HG03354 (cell line): Measurements from ENCODE around the gene MSANTD3.
"Not testable (repeated sequence)": the region's sequence is repeated elsewhere in the genome, so short reads cannot be mapped to it uniquely, and the experiment has no call there.

ENCODE experiments used
- ATAC-seq: cut with Tn5 transposase; IDR thresholded peaks from one replicate; pipeline ENCODE4 v1.9.1; 2021; ENCODE audit warnings: mild to moderate bottlenecking; ENCODE audit not compliant: unreplicated experiment, poor library complexity, severe bottlenecking

MSANTD3 gene, protein sequence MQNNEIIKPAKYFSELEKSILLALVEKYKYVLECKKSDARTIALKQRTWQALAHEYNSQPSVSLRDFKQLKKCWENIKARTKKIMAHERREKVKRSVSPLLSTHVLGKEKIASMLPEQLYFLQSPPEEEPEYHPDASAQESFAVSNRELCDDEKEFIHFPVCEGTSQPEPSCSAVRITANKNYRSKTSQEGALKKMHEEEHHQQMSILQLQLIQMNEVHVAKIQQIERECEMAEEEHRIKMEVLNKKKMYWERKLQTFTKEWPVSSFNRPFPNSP

DNA sequence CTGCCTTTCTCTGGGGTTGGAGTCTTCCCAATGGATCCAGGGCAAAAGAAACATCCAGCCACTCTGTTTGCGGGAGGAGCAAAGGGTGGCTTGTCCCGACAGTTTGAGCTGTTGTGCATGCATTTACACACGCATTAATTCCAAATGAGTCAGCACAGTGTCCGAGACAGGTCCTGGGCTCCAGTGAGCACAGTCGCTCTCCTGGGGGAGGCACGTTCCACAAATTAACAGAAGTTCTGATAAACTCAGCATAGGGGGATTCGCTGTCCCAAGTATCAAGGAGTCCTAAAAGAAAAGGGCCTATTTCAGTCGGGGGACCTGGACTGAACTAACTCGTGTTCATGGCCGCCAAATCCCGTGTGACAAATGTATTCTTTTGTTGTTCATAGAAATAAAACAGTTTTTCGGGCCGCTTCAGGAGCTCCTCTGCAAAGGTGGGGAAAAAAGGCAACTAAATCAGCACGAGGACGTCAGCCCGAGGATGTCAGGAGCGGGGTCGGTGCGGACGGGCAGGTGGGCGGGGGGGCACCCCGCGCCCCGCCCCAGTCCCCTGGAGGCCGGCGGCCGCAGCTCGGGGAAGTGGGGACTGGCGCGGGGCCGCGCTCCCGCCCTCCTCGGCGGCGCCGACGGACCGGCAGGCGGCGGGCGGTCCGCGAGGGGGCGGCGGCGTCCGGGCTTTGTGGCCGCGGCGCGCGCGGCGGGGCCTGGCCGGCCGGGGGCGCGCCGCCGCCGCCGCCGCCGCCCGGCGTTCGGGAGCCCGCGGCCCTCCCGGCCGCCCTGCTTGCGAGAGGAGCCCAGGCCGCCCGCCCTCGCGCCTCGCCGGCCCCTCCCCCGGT is at the start of gene MSANTD3:
Gene MSANTD3 (plus strand): TSS at position 614 of the 836 bp plus-strand sequence. CDS start 14,796 bp downstream, outside the sequence.
- peak; percentile 74 for ATAC-seq

DNA sequence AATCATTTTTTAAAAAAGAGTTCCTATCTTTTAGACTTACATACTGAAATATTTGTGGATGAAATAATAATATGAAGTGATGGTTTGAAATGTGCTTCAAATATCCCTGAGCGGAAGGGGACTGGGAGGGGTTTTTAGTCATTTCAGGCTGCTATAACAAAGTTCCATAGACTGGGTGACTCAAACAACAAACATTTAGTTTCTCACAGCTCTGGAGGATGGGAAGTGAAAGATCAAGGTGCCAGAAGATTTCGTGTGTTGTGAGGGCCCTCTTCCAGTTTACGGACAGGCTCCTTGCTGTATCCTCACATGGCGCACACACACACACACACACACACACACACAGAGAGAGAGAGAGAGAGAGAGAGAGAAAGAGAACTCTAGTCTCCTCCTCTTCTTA is 47.1 kb upstream of the MSANTD3 start:
- ATAC-seq, result no peak

DNA sequence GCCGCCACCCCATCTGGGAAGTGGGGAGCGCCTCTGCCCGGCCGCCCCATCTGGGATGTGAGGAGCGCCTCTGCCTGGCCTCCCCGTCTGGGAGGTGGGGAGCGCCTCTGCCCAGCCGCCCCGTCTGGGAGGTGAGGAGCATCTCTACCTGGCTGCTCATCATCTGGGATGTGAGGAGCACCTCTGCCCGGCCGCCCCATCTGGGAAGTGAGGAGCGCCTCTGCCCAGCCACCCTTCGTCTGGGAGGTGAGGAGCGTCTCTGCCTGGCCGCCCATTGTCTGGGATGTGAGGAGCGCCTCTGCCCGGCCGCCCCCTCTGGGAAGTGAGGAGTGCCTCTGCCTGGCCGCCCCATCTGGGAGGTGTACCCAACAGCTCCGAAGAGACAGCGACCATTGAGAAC is 34.0 kb upstream of the MSANTD3 start:
- ATAC-seq, result not testable (repeated sequence)

DNA sequence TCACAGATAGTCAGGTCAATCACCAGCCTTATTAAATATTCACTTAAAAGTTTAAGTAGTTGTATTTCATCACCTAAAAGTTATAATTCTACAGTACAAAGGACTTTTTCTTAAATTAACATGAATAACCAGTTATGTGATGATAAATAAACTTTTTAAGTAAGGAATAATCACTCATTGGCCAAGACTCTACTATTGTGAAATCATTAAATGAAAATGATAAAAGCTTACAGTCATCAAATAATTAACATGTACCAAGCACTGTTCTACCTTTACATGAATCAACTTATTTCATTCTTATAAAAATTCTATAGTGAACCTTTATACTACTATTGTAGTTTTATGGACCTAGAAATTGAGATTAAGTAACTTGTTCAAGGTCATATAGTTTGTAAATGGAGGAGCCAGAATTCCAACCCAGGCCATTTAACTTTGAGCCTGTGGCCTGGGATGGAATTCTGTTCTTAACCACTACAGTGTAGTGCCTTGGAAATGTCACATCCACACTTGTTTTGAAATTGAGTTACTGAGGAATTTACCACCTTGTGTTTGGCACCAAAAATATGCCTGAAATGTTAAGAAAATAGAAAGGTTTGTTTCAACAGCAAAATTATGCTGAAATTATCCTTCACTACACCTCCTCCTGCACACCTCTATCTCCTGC is 32.8 kb upstream of the MSANTD3 start:
- ATAC-seq, result no peak

DNA sequence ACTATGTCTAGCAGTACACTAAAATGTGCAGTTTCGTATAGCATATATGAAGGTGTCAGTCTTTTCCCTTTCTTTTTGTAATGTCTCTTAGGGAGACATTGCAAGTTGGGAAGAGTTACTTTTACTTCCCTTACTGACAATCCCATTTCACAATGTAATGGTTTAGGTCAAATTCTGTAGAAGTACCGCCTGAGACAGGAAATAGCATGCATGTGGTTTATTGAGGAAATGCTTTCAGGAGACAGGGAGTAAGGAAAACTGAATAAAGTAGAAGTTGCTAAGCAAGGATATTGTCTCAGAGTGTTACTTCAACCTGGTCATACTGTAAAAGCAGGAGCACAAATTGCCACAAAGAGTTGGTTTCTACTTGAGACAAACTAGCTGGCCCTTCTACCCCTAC is 32.1 kb upstream of the MSANTD3 start:
- no peak for ATAC-seq

DNA sequence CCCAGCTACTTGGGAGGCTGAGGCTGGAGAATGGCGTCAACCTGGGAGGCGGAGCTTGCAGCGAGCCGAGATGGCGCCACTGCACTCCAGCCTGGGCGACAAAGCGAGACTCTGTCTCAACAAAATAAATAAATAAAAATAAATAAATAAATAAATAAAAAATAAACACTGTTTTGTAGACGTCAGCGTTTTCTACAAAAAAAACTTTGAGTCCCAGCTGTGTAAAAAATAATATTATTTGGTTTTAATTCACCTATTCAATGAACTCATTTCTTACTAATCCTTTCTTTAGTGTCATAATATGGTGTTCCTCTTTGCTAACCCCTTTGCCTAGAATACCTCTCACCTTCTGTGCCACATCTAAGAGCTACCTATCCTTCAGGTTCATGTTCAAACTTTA is 30.2 kb upstream of the MSANTD3 start:
- ATAC-seq, result no peak

DNA sequence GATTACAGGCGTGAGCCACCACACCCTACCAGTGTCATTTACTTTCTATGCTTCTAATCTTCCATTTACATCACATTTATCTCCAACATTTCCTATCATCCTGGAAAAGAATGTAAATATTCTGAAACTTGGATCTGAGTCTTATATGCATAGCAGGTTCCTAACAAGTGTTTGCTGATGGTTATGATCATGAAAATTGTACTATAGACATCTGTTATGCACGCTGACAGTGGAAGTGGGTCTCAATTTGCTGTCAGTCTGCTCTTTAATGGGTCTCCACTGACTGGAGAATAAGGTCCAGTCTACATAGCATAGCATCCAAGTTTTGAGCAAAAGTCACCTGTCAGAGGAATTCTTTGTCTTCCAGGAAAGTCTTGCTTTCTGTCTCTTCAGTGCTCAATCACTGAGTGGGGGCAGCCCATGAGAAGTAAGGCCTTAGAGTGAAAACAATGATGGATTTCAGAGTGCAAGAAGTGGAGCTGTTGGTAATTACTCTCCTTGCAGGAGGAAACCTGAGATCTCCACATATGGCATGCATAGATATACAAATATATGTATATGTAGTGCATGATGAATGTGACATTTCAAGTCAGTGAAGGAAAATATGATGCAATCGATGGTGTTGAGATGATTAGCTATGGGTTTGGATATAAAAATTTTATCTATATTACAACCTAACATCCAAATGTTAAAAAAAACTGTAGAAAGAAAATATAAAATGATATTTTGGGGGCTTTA is 29.2 kb upstream of the MSANTD3 start:
- ATAC-seq, result no peak

DNA sequence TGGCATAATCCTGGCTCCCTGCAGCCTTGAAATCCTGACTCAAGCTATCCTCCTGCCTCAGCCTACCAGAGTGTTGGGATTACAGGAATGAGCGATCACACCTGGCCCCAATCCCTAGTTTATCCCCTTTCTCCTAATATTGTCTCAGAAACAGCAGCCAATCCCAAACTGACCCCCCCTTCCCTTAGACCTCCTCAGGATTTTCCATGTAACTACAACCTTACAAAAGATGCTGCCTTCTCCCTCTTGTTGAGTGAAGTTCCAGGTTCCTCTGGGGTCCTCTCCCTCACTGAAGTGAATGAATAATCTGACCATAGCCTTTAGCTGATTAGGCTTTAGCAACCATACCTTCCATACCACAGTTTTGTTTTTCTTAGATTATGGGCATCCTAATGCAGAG is 25.9 kb upstream of the MSANTD3 start:
- no peak for ATAC-seq

DNA sequence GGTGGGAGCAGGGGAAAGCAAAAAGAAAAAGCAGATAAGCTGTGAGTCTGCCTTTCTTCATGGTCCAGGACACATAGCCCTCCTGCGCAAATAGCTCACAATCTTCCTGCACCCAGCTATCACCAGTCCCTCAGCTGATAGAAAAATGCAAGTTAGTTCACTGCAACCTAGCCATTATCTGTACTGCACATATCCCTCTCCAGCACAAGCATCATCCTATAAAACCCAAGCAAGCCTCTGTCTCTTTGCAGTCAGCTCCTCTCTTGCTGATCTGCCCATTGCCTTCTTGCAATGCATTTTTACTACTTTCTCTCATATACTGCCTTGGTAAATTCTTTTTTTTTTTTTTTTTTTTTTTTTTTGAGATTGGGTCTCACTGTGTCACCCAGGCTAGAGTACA is 20.0 kb upstream of the MSANTD3 start:
- no peak for ATAC-seq

DNA sequence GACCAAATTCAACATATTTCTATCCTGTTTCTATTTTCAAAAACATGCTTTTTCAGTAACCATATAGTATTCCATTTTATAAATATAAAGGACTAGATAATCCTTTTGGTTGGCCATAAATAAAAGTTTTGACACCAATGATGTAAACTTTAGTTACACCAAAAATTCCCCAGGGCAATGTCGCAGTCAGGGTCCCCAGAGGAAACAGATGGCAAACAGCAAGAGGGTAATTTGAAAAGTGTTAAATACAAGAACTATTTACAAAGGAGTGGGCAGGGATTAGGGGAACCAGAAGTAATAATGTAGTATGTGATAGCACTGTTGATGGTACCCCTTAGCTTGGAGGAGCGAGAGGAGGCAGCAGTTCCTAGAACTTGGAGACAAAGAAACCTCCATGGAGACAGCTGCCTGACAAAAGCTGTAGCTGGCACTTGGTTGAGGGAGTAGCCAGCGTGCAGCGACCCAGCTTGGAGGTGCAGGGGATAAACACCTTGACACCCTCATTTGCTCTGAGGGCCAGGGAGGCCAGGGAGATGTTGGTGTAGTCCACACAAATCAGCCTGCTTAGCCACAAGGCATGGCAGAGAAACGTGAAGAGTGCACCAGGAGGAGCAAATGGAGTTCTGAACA is 18.3 kb upstream of the MSANTD3 start:
- ATAC-seq, result no peak

DNA sequence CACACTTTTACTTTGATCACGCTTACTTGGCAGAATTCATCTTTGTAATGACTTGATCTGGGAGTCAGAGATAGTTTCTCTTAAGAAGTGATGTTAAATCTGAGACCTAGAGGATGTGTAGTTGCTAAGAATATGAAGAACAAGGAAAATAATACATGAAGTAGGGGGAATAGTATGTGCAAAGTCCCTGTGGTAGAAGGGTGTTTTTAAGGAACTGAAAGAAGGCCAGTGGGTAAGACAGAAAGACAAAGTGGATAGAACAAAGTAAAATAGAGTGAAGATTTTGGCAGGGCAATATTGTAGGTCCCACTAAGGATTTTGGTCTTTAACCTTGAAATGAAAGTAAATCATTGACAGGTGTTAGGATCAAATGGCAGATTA is 17.8 kb upstream of the MSANTD3 start:
- no peak for ATAC-seq

DNA sequence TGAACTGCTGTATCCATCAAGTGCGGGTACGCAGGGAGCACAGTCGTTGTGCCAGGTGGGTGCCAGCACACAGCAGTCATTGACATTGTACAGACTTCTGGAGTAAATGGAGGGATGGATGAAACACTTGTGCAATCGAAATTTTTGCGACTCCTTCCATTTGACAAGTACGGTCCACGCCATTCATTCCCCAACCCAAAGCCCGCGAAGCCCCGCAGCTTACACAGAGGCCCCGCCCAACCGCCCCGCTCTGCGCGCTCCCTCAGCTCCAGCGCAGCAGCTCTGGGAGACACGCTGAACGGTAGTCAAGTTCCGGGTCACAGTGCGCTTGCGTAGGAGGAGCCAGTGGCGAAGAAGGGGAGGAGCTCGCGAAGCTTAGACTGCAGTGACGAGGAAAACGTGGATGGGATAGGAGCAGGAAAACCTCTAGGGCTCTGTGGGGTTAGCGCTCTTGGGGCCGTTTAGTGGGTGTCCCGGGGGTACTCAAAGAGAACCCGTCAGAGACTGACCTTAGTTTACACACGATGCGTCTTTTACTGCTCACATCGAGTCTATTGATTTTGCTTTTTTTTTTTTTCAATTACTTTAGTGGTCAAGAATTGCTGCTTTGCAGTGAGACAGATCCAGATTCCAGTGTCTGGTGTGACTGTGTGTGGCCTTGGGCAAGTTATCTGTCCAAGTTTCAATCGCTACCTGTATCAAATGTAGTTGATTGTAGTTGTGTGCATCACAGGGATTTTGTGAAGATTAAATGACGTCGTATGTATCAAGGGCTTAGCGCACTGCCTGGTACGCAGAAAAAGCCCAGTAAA is 15.3 kb upstream of the MSANTD3 start:
- ATAC-seq, result peak; percentile 100

DNA sequence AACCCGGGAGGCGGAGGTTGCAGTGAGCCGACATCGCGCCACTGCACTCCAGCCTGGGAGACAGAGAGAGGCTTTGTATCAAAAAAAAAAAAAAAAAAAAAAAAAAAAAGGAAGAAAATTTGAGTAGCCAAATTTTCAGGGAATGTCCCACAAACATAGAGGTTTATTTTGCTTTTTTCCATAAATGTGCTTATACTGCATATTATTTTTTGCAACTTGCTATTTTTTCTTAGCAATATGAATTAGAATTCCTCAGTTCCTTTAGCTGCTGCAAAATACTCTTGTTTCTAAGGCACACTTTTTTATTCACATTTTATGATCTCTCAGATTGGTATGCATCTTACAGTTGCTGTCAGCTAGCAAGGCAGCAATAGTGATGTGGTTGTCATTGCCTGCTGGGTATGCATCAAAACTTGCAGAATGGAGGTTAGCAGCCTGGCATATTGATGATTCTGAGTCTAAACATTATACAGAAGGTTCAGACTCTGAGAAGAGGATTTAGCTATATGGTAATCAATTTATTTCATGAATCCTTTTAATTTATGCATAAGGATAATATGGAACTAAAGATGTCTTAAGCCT is 13.0 kb upstream of the MSANTD3 start:
- ATAC-seq, result no peak

DNA sequence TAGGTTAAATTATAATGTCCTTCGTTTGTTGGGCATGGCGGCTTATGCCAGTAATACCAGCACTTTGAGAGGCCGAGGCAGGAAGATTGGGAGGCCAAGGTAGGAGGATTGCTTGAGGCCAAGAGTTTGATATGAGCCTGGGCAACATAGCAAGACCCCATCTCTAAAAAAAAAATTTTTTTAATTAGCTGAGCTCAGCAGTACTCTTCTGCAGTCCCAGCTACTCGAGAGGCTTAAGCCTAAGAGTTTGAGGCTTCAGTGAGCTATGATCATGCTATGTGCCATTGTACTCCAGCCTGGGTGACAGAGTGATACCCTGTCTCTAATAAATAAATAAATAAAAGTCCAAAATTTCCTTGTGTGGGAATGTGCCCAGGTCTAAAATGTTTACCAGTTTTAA is 9.1 kb upstream of the MSANTD3 start:
- ATAC-seq, result no peak

DNA sequence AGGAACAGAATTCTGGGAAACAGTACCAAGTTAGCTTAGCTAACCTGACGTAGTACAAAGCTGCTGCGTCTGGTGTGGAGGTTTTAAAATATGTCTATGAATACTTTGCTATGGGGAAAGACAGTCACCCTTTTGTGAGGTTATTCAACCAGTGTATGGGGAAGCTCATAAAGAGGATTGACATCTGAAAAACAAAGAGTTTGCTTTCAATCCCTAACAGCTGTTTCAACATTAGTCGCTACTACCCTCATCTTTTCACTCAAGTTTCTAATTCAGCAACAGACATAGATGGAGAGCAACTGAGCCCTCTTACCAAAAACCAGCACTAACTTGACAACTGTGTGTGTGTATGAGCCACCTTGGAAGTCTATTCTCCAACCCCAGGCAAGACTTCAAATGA is 7.8 kb upstream of the MSANTD3 start:
- ATAC-seq, result no peak

DNA sequence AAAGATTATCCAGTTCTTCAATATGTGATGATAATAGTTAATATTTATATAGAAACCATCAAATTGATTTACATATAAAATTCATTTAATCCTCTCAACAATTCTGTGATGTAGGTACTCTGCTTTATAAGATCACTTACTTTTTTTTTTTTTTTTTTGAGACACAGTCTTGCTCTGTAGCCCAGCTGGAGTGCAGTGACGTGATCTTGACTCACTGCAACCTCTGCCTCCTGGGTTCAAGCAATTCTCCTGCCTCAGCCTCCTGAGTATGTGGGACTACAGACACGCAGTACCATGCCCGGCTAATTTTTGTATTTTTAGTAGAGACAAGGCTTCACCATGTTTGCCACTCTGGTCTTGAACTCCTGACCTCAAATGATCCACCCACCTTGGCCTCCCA is 5.8 kb upstream of the MSANTD3 start:
- not testable (repeated sequence) for ATAC-seq

DNA sequence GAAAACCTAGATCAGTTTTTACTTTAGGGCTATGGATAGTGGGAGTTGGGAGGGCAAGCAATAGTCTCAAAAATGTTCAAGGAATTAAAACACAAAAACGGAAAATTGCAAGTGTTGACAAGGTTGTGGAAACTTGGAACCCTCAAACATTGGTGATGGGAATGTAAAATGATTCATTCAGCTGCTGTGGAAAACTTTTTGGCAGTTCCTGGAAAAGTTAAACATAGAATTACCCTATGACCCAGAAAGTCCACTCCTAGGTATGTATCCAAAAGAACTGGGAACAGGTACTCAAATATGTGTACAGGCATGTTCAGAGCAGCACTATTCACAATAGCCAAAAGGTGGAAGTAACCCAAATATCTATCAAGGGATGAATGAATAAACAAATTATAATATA is 1.2 kb upstream of the MSANTD3 start:
- ATAC-seq, result no peak

DNA sequence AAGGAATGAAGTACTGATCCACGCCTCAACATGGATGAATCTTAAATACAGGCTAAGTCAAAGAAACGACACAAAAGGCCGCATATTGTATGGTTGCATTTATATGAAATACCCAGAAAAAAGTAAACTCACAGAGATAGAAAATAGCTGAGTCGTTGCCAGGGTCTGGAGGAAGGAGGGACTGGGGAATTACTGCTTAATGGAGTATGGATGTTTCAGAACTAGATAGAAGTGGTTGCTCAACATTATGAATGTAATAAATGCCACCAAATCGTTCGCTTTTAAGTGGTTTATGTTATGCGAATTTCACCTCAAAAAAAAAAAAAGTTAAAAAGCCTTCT is 784 bp upstream of the MSANTD3 start:
- no peak for ATAC-seq
